ENCODE results near the gene COL25A1. TPM values are rescaled to one million over a fixed set of nuclear protein-coding genes. Genes with fewer than 3 reads are reported as not detected.

COL25A1 gene
- total RNA-seq, 1 donor from 2014 or later, result 0.68 TPM

DNA sequence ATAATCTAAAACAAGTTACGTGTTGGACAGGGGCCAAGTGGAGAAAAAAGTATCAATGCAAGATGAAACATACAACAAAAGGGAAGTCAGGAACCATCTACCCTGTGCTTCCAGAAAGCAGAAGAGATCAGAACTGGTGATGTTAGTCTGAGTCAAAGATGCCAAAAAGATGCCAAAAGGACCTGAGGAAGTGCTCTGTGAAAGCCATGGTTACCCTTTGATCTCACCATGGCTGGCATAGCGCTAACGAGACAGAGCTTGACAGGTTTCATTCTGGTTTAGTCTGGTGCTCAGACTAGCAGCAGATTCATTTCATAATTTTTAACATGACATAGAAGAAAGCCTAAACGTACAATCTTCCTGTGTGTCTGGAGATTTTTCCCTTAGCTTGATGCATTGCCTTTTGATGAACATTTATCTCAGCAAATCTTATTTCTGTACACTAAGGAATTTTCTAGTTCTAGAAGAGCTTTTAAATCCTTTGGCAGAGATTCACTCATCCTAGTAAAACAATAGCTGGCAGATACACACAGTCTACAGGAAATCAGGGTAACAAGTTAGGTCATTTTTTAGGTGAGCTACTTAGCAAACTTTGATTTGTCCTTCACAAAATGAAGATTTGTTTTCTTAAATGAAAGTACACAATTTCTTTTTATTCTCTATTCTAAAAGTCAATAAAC is 87.7 kb downstream of the COL25A1 start:
- peak; percentile 71 for DNase-seq

GRCh38 chr4:109213056-109213455 is 89.4 kb downstream of the COL25A1 start:
- DNase-seq, result no peak

- peak; percentile 52 for DNase-seq
Measured at GRCh38 chr4:109211671-109212070, 90.8 kb downstream of the COL25A1 start.

GRCh38 chr4:109209647-109210046 is 92.8 kb downstream of the COL25A1 start:
- no peak for DNase-seq

- DNase-seq, result no peak
Measured at GRCh38 chr4:109207898-109208297, 94.6 kb downstream of the COL25A1 start.

DNA sequence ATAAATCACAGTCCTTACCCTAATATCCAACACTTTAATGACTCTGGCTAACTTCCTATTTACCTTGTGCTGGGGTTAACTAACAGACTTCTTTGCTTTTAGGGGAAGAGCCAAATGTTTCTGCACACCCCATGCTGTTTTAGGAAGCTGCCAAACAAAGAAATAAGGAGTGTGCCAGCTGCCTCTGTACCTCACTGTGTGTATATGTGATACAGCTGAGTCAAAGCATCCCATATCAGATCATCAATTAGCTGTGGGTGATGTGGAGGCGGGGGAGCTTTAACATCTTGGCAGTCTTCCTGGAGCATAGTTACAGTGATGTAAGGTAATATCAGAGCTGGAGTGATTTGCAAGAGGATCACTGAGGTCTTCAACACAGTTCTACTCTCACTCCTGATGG is 95.4 kb downstream of the COL25A1 start:
- peak; percentile 68 for DNase-seq

GRCh38 chr4:109206620-109207019 is 95.8 kb downstream of the COL25A1 start:
- DNase-seq, result no peak

DNA sequence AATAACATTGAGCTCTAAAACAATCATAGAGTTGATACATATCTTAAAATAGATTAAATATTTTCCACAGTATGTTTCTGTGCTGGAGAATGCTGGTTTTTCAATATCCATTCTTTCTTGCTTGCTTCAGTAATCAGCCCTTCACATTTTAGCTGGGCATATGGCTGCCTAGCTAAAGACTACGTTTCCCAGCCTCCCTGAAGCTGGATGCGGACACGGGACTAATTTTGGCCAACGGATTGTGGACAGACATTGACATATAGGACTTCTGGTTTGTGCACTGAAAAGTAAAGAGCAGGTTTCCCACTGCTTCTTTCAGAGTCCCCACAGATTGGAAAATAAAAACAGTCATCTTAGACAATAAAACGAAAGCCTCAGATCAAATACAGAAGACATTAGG is 97.3 kb downstream of the COL25A1 start:
- no peak for DNase-seq

DNA sequence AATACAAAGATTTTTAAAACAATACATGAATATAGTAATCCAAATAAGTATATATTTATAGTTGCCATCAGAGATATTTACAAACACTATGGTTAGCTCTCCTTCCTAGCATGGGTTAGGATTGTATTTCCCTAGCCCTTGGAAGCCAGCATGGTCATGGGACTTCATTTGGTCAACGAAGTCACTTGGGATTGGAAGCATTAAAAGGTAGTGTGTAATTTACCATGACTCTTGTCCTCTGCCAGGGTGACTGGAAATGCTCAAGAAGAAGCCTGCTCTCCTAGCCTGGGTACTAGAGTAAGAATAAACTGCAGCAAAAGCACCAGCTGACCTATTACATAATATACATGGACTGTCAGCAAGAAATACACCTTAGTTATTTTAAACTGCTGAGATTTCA is 102.9 kb downstream of the COL25A1 start:
- no peak for DNase-seq

- no peak for DNase-seq
Measured at GRCh38 chr4:109195646-109196045, 106.8 kb downstream of the COL25A1 start.

- no peak for DNase-seq
Measured at GRCh38 chr4:109191216-109191615, 111.2 kb downstream of the COL25A1 start.

GRCh38 chr4:109186458-109186945 is 116.0 kb downstream of the COL25A1 start:
- DNase-seq, result no peak

DNA sequence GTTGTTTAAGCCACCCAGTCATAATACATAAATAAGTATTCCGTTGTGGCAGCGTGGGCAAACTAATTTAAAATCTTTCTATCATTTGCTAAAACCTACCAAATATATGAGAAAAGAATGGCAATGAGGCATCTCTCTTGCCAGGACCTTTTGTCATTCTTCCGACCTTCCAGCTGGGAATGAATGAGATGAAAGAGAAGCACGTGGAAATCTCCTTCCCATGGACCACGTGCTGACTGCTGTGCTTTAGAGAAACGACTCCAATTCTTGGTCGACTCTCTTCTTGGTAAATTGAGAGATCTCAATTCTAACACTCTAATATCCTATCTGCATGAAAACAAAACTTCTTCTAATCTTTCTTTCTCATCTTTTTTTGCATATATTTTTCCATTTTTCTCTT is 116.5 kb downstream of the COL25A1 start:
- DNase-seq, result no peak

- no peak for DNase-seq
Measured at GRCh38 chr4:109185548-109185947, 116.9 kb downstream of the COL25A1 start.

DNA sequence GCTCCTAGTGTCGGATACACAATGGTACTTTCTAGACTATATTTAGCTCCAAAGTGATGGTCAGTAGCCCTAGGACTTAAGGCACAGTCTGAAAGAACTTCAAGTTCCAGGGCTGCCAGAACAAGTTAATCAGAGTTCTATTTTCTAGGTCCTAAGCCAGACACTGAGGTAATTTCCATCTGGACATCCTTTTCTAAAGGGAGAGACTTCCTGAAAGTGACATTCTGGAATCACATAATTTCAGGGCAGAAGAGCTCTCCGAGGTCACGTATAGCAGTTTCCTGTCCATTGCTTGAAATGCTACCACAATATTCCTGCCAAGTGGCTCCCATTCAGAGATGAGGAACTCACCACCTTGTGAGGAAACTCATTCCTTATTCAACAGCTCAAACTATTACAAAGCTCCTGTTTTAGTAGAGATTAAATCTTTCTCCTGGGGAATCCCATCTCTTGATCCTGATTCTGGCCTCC is 117.9 kb downstream of the COL25A1 start:
- DNase-seq, result peak; percentile 88

DNA sequence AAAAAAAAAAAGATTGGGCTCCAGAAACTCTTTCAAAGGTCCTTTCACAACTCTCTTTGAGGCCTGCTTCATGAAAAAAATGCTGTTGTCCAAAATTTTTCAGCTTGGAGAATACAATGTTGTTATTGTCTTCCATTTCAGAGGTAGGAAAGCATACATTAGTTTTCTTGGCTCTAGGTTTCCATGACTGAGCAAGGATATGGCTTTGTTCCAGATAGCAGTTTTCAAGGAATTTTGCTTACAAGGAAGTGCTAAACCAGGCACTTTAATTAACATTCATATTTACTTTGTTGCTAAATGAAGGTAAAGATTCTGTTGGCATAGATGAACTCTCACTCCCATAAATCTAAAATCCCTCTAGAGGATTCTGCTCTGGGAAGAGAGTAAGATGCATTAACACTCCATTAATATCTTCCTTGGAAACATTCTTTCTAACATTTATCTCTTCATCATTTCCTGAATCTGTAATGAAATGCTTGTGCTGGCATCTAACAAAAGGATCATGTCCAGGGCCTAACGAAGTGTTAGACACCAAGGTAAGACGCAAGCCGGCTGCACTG is 118.4 kb downstream of the COL25A1 start:
- peak; percentile 61 for DNase-seq

DNA sequence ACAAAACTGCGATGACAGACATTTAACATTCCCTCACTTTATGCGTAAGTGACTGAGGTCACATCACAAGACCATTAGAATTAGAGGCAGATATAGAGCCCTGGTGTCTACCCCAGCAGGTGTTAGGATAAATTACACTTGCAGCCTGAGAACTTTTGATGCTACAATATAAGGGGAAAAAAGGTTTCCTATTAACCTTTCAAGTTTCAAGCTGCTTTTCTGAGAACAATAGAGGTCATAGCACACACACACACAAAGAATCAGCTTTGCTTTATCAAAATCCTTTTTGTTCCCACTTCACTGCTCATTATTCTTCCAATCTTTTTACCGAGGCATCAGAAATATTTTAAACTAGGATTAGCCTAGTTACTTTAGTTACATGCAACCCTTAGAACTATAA is 119.8 kb downstream of the COL25A1 start:
- DNase-seq, result peak; percentile 37

DNA sequence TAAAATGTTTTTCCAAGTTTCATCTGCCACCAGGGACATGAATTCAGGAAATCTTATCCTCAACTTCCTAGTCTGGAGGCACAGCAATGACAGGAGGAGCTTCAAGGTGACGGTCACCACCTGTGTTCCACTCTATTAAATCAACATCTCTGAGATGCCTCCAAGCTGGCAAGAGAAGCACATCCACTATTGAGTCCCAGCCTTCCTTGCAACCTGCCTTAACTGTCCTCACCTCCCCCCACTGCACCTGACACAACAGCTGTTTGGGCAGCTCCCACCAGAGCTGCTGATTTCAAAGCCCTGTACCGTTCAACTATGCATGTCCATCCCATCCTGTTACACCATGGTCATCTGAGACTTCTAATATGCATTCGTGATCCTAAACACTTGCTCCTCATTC is 123.4 kb downstream of the COL25A1 start:
- no peak for DNase-seq

DNA sequence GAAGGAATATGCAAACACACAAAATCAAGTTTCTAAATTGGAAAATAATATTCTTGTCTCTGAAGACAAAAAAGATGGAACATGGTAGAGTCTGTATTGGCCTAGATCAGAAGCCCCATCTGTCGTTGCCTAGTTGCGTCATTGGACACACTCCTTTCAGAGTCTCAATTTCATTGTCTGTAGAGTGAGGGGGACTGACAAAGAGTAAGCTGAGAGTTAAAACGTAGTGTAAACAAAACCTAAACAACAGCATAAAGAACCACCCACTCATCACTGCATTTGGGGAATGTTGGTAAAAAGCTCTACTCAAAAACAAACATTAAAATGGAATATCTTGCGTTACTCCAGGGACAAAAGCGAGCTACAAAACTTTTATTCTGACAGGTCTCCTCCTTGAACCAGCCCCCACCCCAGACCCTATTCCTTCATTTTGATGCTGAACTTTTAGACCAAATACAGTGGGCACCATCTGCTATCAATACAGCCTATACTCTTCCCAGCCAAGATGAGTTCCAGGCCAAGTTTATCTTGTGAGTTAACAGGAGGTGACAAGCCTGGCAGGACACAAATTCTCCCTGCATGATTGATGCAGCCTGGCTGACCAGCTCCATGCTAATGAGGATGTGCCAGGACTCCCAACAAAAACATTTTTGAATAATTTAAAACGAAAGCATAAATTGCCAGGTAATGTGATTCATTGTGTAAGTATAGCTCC is 125.2 kb downstream of the COL25A1 start:
- DNase-seq, result no peak

GRCh38 chr4:109174224-109174953 is 128.1 kb downstream of the COL25A1 start:
- DNase-seq, result no peak

DNA sequence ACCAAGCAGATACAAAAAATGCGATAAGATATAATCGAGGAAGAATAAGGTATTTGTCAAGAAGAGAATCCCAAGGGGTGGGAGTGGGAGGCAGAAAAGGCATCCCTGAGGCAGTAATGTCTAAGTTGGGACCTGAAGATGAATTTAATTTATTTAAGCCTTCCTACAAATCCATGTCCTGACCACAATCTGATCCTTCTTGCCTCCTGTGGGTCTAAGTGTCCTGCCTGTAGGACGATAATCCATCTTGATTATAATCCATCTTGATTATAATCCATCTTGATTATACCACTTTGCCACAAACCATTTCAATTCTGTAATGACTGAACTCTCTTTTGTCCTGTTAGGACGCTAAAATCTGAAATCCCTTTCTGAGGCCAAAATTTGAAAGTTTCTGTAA is 130.2 kb downstream of the COL25A1 start:
- DNase-seq, result no peak

DNA sequence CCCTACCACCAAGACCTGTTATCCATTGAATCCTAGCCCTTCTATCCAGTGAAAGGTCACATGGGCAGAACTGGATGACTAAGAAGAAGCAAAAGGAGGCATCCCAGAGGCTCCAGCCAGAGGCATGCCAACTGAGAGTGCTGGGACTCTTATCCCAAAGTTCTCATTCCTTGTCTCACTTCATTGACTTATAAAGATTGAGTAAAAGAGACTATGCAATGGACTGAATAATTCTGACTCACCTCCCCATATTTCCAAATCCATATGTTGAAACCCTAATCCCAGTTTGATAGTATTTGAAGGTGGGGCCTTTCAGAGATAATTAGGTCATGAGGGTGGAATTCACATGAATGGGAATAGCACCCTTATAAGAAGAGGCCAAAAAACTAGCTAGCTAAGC is 131.4 kb downstream of the COL25A1 start:
- DNase-seq, result no peak

DNA sequence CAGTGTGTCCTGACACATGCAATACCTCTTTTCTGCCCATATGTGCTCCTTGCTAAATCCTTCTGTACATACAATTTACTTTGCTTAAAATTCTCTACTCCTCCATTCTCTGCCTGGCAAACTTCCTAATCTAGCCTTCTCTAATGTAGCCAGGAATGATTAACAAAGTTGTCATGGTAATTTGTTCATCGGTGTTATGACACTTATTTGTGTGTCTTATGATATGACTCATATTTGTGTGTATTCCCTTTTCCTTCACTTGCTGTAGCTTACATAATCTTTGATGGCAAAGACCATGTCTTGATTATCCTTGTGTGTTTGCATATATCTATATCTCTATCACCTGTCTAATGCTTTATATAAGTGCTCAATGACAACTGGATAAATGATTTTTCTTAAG is 133.3 kb downstream of the COL25A1 start:
- no peak for DNase-seq
